H1 (cell line): Measurements from ENCODE around the gene SNX6.
"Not testable (repeated sequence)": the region's sequence is repeated elsewhere in the genome, so short reads cannot be mapped to it uniquely, and the experiment has no call there.

Experiments used
- ATF2 ChIP-seq: IDR thresholded peaks from 2 replicates; pipeline ENCODE4 v1.6.1; 2012; ENCODE audit warnings: low read length, inconsistent platforms
- ATF3 ChIP-seq: IDR thresholded peaks from 2 replicates; pipeline ENCODE4 v1.6.1; 2011; ENCODE audit warnings: low read depth, mild to moderate bottlenecking, low read length; ENCODE audit not compliant: insufficient read depth
- CEBPB ChIP-seq: IDR thresholded peaks from 2 replicates; pipeline ENCODE4 v1.6.1; 2012; ENCODE audit warnings: low read depth, low read length
- CTCF ChIP-seq, 3 experiments: IDR thresholded peaks; 1 replicate in 2 of 3; 2 replicates in 1 of 3; pipeline versions ENCODE4 v1.5.1 to v1.6.1; 2011; ENCODE audit warnings: low read length in 3 of 3, mild to moderate bottlenecking in 3 of 3, inconsistent platforms in 2 of 3, low read depth in 1 of 3, moderate library complexity in 1 of 3; ENCODE audit not compliant: insufficient read depth in 1 of 3; ENCODE audit errors: control extremely low read depth in 1 of 3
- EZH2 ChIP-seq: fragments of 200-600 bp; sonication (generic); IDR thresholded peaks from 2 replicates; pipeline ENCODE4 v1.7.1; 2012; ENCODE audit warnings: low read depth, mild to moderate bottlenecking, moderate library complexity, low read length, inconsistent platforms; ENCODE audit not compliant: severe bottlenecking
- JUND ChIP-seq: IDR thresholded peaks from 2 replicates; pipeline ENCODE4 v1.6.1; 2011; ENCODE audit warnings: mild to moderate bottlenecking, improper control_type of control experiment, low read length
- MAFK ChIP-seq: IDR thresholded peaks from 2 replicates; pipeline ENCODE4 v1.6.1; 2012; ENCODE audit warnings: low read depth, mild to moderate bottlenecking, improper control_type of control experiment, low read length
- MAX ChIP-seq: IDR thresholded peaks from 2 replicates; pipeline ENCODE4 v1.6.1; 2012; ENCODE audit warnings: inconsistent platforms
- POLR2A ChIP-seq, 2 experiments: IDR thresholded peaks; 1 replicate in 1 of 2; 2 replicates in 1 of 2; pipeline ENCODE4 v1.6.1; 2011; ENCODE audit warnings: low read depth in 2 of 2, low read length in 2 of 2, mild to moderate bottlenecking in 2 of 2; ENCODE audit errors: control extremely low read depth in 1 of 2
- POLR2AphosphoS5 ChIP-seq: IDR thresholded peaks from 2 replicates; pipeline ENCODE4 v1.6.1; 2011; ENCODE audit warnings: low read depth, low read length
- RAD21 ChIP-seq, 2 experiments: IDR thresholded peaks in 1 of 2; conservative IDR thresholded peaks in 1 of 2; 2 replicates each; pipeline ENCODE4 v1.6.1; 2011; ENCODE audit warnings: low read depth in 2 of 2, low read length in 2 of 2, improper control_type of control experiment in 1 of 2, inconsistent platforms in 1 of 2, mild to moderate bottlenecking in 1 of 2, moderate library complexity in 1 of 2
- RFX5 ChIP-seq: IDR thresholded peaks from 2 replicates; pipeline ENCODE4 v1.6.1; 2011; ENCODE audit warnings: low read depth, low read length, improper control_type of control experiment, borderline replicate concordance

GRCh38 chr14:34521071-34521470 lies 108.9 kb downstream of the SNX6 start:
- TF ChIP-seq CTCF (IDR thresholded peaks at IDR 0.05; ENCODE audit: control extremely low read depth in 1 of 3, insufficient read depth in 1 of 3, low read depth in 1 of 3, low read length in 3 of 3); EZH2; CEBPB; POLR2AphosphoS5; RAD21 (IDR thresholded peaks at IDR 0.05 in 1 of 2, conservative IDR thresholded peaks at IDR 0.05 in 1 of 2; ENCODE audit: low read depth in 2 of 2, low read length in 2 of 2); JUND; MAFK; MAX; POLR2A (IDR thresholded peaks at IDR 0.05; ENCODE audit: control extremely low read depth in 1 of 2, low read depth in 2 of 2, low read length in 2 of 2); ATF3; RFX5; ATF2: not testable (repeated sequence)
